GM12892 (cell line): ENCODE data around the gene SGCG.

ENCODE experiments used
- POLR2A ChIP-seq: IDR thresholded peaks from 2 replicates; pipeline ENCODE4 v1.6.1; 2011; ENCODE audit warnings: low read depth, low read length, control low read depth
- TAF1 ChIP-seq: IDR thresholded peaks from 2 replicates; pipeline ENCODE4 v1.6.1; 2011; ENCODE audit warnings: low read depth, mild to moderate bottlenecking, control low read depth, low read length, borderline replicate concordance

DNA sequence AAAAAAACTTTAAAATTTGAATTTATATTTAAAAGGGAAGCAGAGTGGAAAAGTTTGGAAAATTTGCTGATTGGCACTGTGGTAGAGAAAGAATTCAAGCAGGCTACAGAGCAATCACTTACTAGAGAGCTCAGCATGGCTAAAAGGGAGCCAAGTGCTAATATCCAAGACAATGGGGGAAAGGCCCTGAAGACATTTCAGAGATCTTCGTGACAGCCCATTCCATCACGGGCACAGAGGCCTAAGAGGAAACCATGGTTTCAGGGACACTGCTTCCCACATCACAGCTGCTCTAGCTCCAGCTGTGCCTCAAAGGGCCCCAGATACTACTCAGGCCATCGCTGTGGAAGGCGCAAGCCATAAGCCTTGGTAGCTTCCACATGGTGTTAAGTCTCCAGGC is 73.7 kb downstream of the SGCG start:
- no peak for TF ChIP-seq POLR2A
- TF ChIP-seq TAF1, result no peak
